ENCODE measurements around the gene ALS2CL. TPM values are rescaled to one million over a fixed set of nuclear protein-coding genes. Genes with fewer than 3 reads are reported as not detected.

ALS2CL gene
- total RNA-seq, 1 donor from 2014 or later = 0.51 TPM

DNA sequence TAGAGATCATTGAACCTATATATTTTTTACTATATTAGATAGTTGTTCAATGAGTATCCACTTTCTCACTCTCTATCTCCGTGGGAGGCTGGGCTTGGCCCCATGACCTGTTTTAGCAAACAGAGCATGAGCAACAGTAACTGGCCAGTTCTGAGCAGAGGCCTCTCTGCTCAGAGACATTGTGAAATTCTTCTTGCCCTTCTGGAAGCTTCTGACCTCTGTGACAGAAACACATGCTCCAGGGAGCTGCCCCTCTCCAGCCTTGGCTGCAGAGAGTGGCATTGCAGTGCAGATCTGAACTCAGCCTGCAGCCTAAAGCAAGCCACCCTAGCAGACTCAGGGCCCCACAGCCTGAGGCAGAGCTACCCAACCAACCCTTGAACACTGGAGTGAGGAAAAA, 60.7 kb downstream of the ALS2CL start:
- H3K4me3 Mint-ChIP-seq (ENCODE audit: unreplicated experiment) = no peak overlapping the region
- no peak overlapping the region for H3K27ac Mint-ChIP-seq (ENCODE audit: unreplicated experiment)

DNA sequence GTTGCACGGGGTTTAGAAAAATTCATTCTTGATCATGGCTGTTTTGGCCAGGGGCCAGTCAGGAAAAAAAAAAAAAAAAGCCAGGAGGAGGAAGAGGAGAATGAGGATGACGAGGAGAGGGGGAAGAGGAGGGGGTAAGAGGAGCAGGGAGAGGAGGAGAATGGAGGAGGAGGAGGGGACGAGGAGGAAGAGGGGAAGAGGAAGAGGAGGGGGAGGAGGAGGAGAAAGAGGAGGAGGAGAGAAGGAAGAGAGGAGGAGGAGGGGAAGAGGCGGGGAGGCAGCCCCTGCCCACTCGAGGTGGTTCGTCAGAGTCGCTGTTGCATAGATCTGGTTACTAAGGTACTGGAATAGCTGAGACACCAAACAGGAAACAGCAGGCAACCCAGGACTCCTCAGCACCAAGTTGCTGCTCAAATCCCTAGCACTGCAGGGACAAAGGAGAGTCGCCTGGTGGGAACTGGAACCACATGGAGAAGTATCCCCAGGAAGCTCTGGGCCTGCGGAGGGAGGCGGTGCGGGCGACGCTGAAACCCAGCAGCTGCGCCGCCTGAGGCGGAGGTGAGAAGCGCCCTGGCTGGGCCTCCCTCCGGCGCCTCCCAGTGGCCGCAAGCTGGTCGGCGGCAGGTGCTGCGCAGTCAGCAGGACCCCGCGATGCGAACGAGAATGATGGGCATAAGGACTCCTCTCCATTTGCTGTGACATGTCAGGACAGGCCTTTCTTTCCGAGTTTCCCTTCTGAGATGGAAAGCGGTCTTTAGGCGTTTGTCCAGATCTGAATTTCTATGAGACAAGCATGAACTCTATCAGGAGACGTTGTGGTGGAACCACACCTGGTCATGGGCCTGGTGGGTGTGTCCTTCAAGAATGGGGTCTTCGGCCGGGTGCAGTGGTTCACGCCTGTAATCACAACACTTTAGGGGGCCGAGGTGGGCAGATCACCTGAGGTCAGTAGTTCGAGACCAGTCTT, 63.6 kb downstream of the ALS2CL start:
- H3K36me3 Mint-ChIP-seq (ENCODE audit: unreplicated experiment) = no peaks in the 10 kb centered on the region

More for the DNA sequence above, 60.7 kb downstream of the ALS2CL start:
- Mint-ChIP-seq H3K36me3 (ENCODE audit: unreplicated experiment) (no peaks in the 10 kb centered on the region), H3K4me1 (ENCODE audit: low read depth, unreplicated experiment) (no peaks in the 10 kb centered on the region), H3K9me3 (ENCODE audit: unreplicated experiment) (no peaks in the 10 kb centered on the region), H3K27me3 (ENCODE audit: unreplicated experiment) (no peaks in the 10 kb centered on the region)
- DNase-seq = no peak
- no peak for TF ChIP-seq CTCF (IDR thresholded peaks at IDR 0.05; ENCODE audit: partially characterized antibody, unreplicated experiment)

GRCh38 chr3:46628901-46629369, 64.5 kb downstream of the ALS2CL start:
- H3K27ac Mint-ChIP-seq (ENCODE audit: unreplicated experiment) = no peak overlapping the region
- H3K4me1 Mint-ChIP-seq (ENCODE audit: low read depth, unreplicated experiment) = no peaks in the 10 kb centered on the region
- no peak for DNase-seq
- no peak for TF ChIP-seq CTCF (IDR thresholded peaks at IDR 0.05; ENCODE audit: partially characterized antibody, unreplicated experiment)
- H3K9me3 Mint-ChIP-seq (ENCODE audit: unreplicated experiment) = peaks cover 2% of the 10 kb centered on the region
- H3K4me3 Mint-ChIP-seq (ENCODE audit: unreplicated experiment) = no peak overlapping the region
- H3K27me3 Mint-ChIP-seq (ENCODE audit: unreplicated experiment) = peaks cover 1% of the 10 kb centered on the region
- no peaks in the 10 kb centered on the region for H3K36me3 Mint-ChIP-seq (ENCODE audit: unreplicated experiment)

More for the DNA sequence above, 63.6 kb downstream of the ALS2CL start:
- no peaks in the 10 kb centered on the region for H3K4me1 Mint-ChIP-seq (ENCODE audit: low read depth, unreplicated experiment)
- TF ChIP-seq CTCF (IDR thresholded peaks at IDR 0.05; ENCODE audit: partially characterized antibody, unreplicated experiment) = peak; percentile 72
- peaks cover 1% of the 10 kb centered on the region for H3K27me3 Mint-ChIP-seq (ENCODE audit: unreplicated experiment)
- H3K9me3 Mint-ChIP-seq (ENCODE audit: unreplicated experiment) = peaks cover 2% of the 10 kb centered on the region
- peak; percentile 89 for DNase-seq
- H3K27ac Mint-ChIP-seq (ENCODE audit: unreplicated experiment) = no peak overlapping the region
- H3K4me3 Mint-ChIP-seq (ENCODE audit: unreplicated experiment) = peak overlapping the region; percentile 15

DNA sequence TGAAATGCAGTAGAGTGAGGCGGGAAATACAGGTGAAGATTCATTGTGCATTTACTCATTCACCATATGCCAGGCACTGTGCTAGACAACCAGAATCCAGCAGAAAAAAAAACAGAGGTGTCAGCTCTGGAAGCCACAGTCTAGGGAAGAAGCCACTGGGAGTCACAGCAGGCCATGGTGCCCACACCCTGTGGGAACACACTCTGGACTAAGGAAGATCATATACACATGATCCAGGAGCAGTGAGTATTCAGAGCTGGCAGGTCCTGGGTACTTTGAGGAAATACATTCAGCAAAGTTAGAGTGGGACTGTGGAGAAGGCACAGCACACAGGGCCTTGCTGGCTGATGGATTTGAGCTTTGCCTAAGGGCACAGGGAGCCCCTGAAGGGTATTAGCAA, 66.4 kb downstream of the ALS2CL start:
- Mint-ChIP-seq H3K27ac (ENCODE audit: unreplicated experiment) (no peak overlapping the region), H3K9me3 (ENCODE audit: unreplicated experiment) (peaks cover 2% of the 10 kb centered on the region), H3K36me3 (ENCODE audit: unreplicated experiment) (no peaks in the 10 kb centered on the region), H3K4me3 (ENCODE audit: unreplicated experiment) (no peak overlapping the region), H3K27me3 (ENCODE audit: unreplicated experiment) (peaks cover 1% of the 10 kb centered on the region), H3K4me1 (ENCODE audit: low read depth, unreplicated experiment) (no peaks in the 10 kb centered on the region)
- no peak for TF ChIP-seq CTCF (IDR thresholded peaks at IDR 0.05; ENCODE audit: partially characterized antibody, unreplicated experiment)
- DNase-seq = no peak

DNA sequence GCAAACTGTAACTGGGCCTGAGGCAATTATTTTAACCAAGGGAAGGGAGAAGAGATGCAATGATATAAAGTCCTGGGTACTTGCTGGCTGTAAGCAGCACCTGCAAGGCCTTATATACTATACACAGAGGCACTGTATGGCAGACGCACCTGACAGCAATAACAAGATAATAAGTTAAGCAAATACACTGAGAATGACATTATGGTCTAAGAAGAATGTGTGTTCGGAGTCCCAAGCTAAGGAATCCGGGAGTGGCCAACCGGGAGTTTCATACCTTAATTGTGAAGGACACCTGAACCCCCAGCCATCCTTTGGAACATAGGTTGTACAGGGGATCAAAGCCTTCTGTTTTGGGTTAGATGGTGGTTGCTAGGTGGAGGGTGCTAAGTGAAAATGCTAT, 67.4 kb downstream of the ALS2CL start:
- Mint-ChIP-seq H3K9me3 (ENCODE audit: unreplicated experiment) (peaks cover 2% of the 10 kb centered on the region), H3K27me3 (ENCODE audit: unreplicated experiment) (peaks cover 1% of the 10 kb centered on the region), H3K4me1 (ENCODE audit: low read depth, unreplicated experiment) (no peaks in the 10 kb centered on the region), H3K4me3 (ENCODE audit: unreplicated experiment) (no peak overlapping the region), H3K36me3 (ENCODE audit: unreplicated experiment) (no peaks in the 10 kb centered on the region), H3K27ac (ENCODE audit: unreplicated experiment) (no peak overlapping the region)
- TF ChIP-seq CTCF (IDR thresholded peaks at IDR 0.05; ENCODE audit: partially characterized antibody, unreplicated experiment) = no peak
- DNase-seq = no peak

Measured in glutamatergic neuron (in vitro differentiated cells).